Endothelial cell of umbilical vein (primary cell): ENCODE measurements around the gene DIAPH1. TPM values are rescaled to one million over a fixed set of nuclear protein-coding genes. Genes with fewer than 3 reads are reported as not detected.

Experiments
- BruUV-seq: library from RNA; stranded (reverse); fragments of 400-500 nt; replicated peaks from 2 replicates; lab custom pipeline; 2021; lab: Mats Ljungman, UMichigan
- CTCF ChIA-PET: fragments of 300-600, 350-600 bp; sonication (Branson Sonifier 250); formaldehyde crosslinking; loops from one replicate; lab custom pipeline; 2021; ENCODE audit warnings: antibody characterized with exemption, inconsistent platforms; lab: Charles Lee
- POLR2A ChIA-PET: fragments of 300-600, 350-600 bp; sonication (Branson Sonifier 250); formaldehyde crosslinking; loops from one replicate; lab custom pipeline; 2021; ENCODE audit warnings: antibody characterized with exemption, inconsistent platforms; lab: Charles Lee
- DNase-seq: peaks from one replicate; pipeline ENCODE4 v3.0.0-alpha.2; 2011; ENCODE audit warnings: low read depth, low spot score
- FAIRE-seq: peaks from 2 replicates; lab custom pipeline; 2011; peaks lifted over from hg19 to GRCh38; lab: Jason Lieb, UNC
- H2AFZ ChIP-seq: 2 replicates; pipeline ENCODE4 v1.6.0; 2012; ENCODE audit warnings: low read depth, low read length, control low read depth, inconsistent platforms
- H3K27ac ChIP-seq: 2 replicates; pipeline ENCODE4 v1.5.1; 2011; ENCODE audit warnings: low read depth, mild to moderate bottlenecking, control low read depth, low read length, moderate library complexity; ENCODE audit not compliant: insufficient read depth
- H3K27me3 ChIP-seq, 2 experiments: 2 replicates each; pipeline versions ENCODE4 v1.6.0 to v1.6.1; 2011; ENCODE audit warnings: low read length in 2 of 2, mixed read lengths in 1 of 2; ENCODE audit not compliant: control insufficient read depth in 2 of 2, insufficient read depth in 2 of 2
- H3K36me3 ChIP-seq, 2 experiments: 2 replicates in 1 of 2; 3 replicates in 1 of 2; pipeline ENCODE4 v1.5.1; 2011; ENCODE audit warnings: low read length in 2 of 2, mild to moderate bottlenecking in 1 of 2, moderate library complexity in 1 of 2; ENCODE audit not compliant: control insufficient read depth in 2 of 2, insufficient read depth in 2 of 2; ENCODE audit errors: extremely low read depth in 1 of 2
- H3K4me1 ChIP-seq: 3 replicates; pipeline ENCODE4 v1.5.1; 2011; ENCODE audit warnings: mild to moderate bottlenecking, low read length; ENCODE audit not compliant: control insufficient read depth, insufficient read depth; ENCODE audit errors: extremely low read depth
- H3K4me2 ChIP-seq: 2 replicates; pipeline ENCODE4 v1.6.1; 2011; ENCODE audit warnings: low read length, control low read depth, mixed read lengths; ENCODE audit not compliant: insufficient read depth
- H3K4me3 ChIP-seq, 3 experiments: fragments of 200-600 bp in 1 of 3; sonication (generic), shearing (Covaris generic) in 1 of 3; replicated peaks in 1 of 3; 2 replicates each; pipeline ENCODE4 v1.5.1; 2011 to 2016; ENCODE audit warnings: control low read depth in 3 of 3, low read length in 3 of 3, mild to moderate bottlenecking in 2 of 3, inconsistent platforms in 1 of 3, low read depth in 1 of 3, moderate library complexity in 1 of 3; ENCODE audit not compliant: insufficient read depth in 1 of 3
- H3K79me2 ChIP-seq: 2 replicates; pipeline ENCODE4 v1.6.0; 2012; ENCODE audit warnings: low read length, inconsistent platforms; ENCODE audit not compliant: control insufficient read depth, insufficient read depth
- H3K9ac ChIP-seq: replicated peaks from 2 replicates; pipeline ENCODE3; 2011; ENCODE audit warnings: low read length, control low read depth; ENCODE audit not compliant: insufficient read depth; ENCODE audit errors: extremely low read depth
- H3K9me1 ChIP-seq: replicated peaks from 3 replicates; pipeline ENCODE4 v1.6.0; 2011; ENCODE audit warnings: mild to moderate bottlenecking, low read length; ENCODE audit not compliant: control insufficient read depth, insufficient read depth; ENCODE audit errors: extremely low read depth
- H3K9me3 ChIP-seq: replicated peaks from 2 replicates; pipeline ENCODE4 v1.5.1; 2012; ENCODE audit warnings: low read length, inconsistent platforms; ENCODE audit not compliant: control insufficient read depth, insufficient read depth
- H4K20me1 ChIP-seq: replicated peaks from 2 replicates; pipeline ENCODE3; 2011; ENCODE audit warnings: mild to moderate bottlenecking, low read length; ENCODE audit not compliant: control insufficient read depth, insufficient read depth; ENCODE audit errors: extremely low read depth
- EZH2 ChIP-seq: IDR thresholded peaks from 2 replicates; pipeline ENCODE4 v1.6.1; 2012; ENCODE audit warnings: borderline replicate concordance, low read depth, mild to moderate bottlenecking, moderate library complexity, low read length, inconsistent platforms; ENCODE audit not compliant: severe bottlenecking
- FOS ChIP-seq: IDR thresholded peaks from 2 replicates; pipeline ENCODE4 v1.6.1; 2011; ENCODE audit warnings: mild to moderate bottlenecking, low read length, moderate library complexity, borderline replicate concordance; ENCODE audit not compliant: insufficient read depth
- GATA2 ChIP-seq: IDR thresholded peaks from 2 replicates; pipeline ENCODE4 v1.7.0; 2011; ENCODE audit warnings: low read depth, mild to moderate bottlenecking, moderate library complexity, mixed read lengths, low read length; ENCODE audit not compliant: insufficient read length, insufficient read depth
- JUN ChIP-seq: IDR thresholded peaks from 2 replicates; pipeline ENCODE4 v1.6.1; 2011; ENCODE audit warnings: borderline replicate concordance, low read depth; ENCODE audit not compliant: insufficient read length, insufficient read depth
- MYC ChIP-seq: IDR thresholded peaks from one replicate; pipeline ENCODE4 v1.6.1; 2011; ENCODE audit warnings: mild to moderate bottlenecking, low read depth, low read length
- POLR2A ChIP-seq: IDR thresholded peaks from 2 replicates; pipeline ENCODE4 v1.6.1; 2012; ENCODE audit warnings: low read depth, mild to moderate bottlenecking, control low read depth, low read length
- POLR2AphosphoS5 ChIP-seq: IDR thresholded peaks from 2 replicates; pipeline ENCODE4 v1.6.1; 2012; ENCODE audit warnings: low read depth, mild to moderate bottlenecking, control low read depth, low read length, moderate library complexity; ENCODE audit not compliant: insufficient read depth
- dilution Hi-C: fragments of 300-500 bp; cut with MboI; formaldehyde crosslinking; loops from one replicate; pipeline ENCODE4 v1.15.0; 2019; ENCODE audit warnings: low sequenced_read_pairs; ENCODE audit not compliant: extremely low pct_ligation_motif_present
- intact Hi-C: fragments of 100-400 bp; cut with micrococcal nuclease; formaldehyde crosslinking; loops from one replicate; pipeline ENCODE4 v1.10.0; 2022
- polyA plus RNA-seq, 4 experiments: library from polyadenylated mRNA; depleted of rRNA in 3 of 4; stranded (reverse) in 3 of 4; unstranded in 1 of 4; fragments of >200 nt; gene quantifications; 2 replicates each; pipeline versions ENCODE4 v1.2.1 to v1.2.3, GENCODE V29; 2011 to 2012; ENCODE audit warnings: missing spikeins in 1 of 4
- total RNA-seq: library from RNA; stranded (reverse); gene quantifications from 2 replicates; pipeline ENCODE4 v1.2.3, GENCODE V29; 2021
- TF ChIP-seq, protein P1 (sequence below), 2 donors: IDR thresholded peaks; 1 replicate in 1 of 2; 2 replicates in 1 of 2; pipeline ENCODE4 v1.5.1; 2011; ENCODE audit warnings: low read length in 2 of 2, mild to moderate bottlenecking in 2 of 2, moderate library complexity in 2 of 2, control low read depth in 1 of 2, inconsistent platforms in 1 of 2, low read depth in 1 of 2; ENCODE audit not compliant: insufficient read depth in 1 of 2; ENCODE audit errors: extremely low read depth in 1 of 2
- TF ChIP-seq, protein P2 (sequence below): IDR thresholded peaks from 2 replicates; pipeline ENCODE4 v1.6.1; 2011; ENCODE audit not compliant: insufficient read depth, insufficient read length

Gene DIAPH1
- total and polyA plus RNA-seq, 2 donors (not counting 3 experiments of a cell fraction or from before 2014, with no cell fraction given): 68.6 to 105 TPM

DNA sequence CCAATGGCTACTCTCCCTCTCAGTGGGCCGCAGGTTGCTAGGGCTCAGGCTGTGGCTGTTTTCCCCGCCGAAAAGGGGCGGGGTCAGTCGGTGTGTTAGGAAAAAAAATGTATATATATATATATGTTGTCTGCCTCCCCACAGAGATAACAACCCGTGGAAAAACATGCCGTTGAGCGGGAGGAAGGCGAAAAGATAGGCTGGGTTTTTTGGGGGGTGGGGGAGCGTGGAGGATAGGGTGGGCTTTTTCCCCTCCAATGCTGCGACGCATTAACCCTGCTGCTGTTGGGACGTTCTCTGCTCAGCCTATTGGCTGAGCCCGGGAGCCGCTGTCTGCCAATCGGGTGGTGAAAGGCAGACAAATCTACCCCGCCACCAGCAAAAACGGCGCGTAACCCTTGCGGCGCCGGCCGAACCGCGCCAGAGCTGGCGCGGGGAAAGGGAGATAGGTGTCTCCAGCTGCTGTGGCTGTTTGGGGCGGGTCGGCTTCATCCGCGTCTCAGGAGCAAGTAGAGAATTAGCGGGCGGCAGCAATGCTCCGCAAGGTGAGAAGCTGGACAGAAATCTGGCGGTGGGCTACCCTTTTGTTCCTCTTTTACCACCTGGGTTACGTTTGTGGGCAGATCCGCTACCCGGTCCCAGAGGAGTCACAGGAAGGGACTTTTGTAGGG lies 134.0 kb downstream of the DIAPH1 start, which contains the start of gene PCDHGC4:
Gene PCDHGC4 (plus strand): TSS at position 390 of the 671 bp plus-strand sequence. CDS start 144 bp downstream, at position 534.
- no peak within 1 kb of the TSS for H2AFZ ChIP-seq
- no peaks in the 10 kb centered on the region for H4K20me1 ChIP-seq
- no peaks in the 10 kb centered on the region for H3K9me1 ChIP-seq
- peak; percentile 28 for FAIRE-seq
- peaks cover 5 to 17% of the 10 kb centered on the region in 2 experiments for H3K27me3 ChIP-seq
- no peaks in the 10 kb centered on the region for H3K36me3 ChIP-seq
- dilution Hi-C loops: no loop called here
- POLR2A ChIA-PET: interaction anchor here (1.0 kb wide), 1 partner anchor 37 kb away, joined by 3 read pairs; no protein-coding TSS in a partner anchor
- no TSS peak for BruUV-seq
- H3K27ac ChIP-seq: no peak within 1 kb of the TSS
- H3K4me3 ChIP-seq: peak within 1 kb of the TSS in 2 of 3 experiments; percentile 19 to 46
- intact Hi-C loops: loop anchor here (1.0 to 2.0 kb wide), 2 partner anchors 8 to 24 kb away; no protein-coding TSS in a partner anchor
- H3K79me2 ChIP-seq: no peaks in the 10 kb centered on the region
- peak within 1 kb of the TSS; percentile 78 for H3K4me2 ChIP-seq
- peaks cover 10% of the 10 kb centered on the region for H3K4me1 ChIP-seq
- peak; percentile 60 for DNase-seq
- CTCF ChIA-PET: interaction anchor here (0.7 to 4.1 kb wide), 14 partner anchors 8 to 79 kb away, joined by 3 to 25 read pairs (median 4); partner anchors contain the start of genes PCDHGA12, PCDHGB7 and PCDHGC3
- peak; percentile 65 for TF ChIP-seq EZH2
- TF ChIP-seq JUN: no peak
- no peak within 1 kb of the TSS for H3K9ac ChIP-seq
- no peaks in the 10 kb centered on the region for H3K9me3 ChIP-seq

DNA sequence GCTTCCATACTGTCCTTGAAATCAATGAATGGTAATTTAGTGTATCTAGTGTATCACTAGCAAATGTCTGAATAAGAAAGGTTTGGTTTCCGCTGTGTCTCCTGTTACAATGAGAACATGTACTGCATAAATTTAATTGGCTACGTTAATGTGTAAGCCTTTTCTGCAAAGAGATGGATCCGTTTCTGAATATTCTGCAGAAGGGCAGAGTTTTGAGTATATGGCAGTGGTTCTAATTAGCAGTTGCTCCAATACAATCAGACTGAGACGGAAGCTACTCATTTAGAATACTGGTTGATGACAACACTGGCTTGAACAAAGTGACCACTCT lies 134.5 kb downstream of the DIAPH1 start:
- H4K20me1 ChIP-seq: no peaks in the 10 kb centered on the region
- BruUV-seq: no TSS peak
- CTCF ChIA-PET: interaction anchor here (0.7 to 4.1 kb wide), 11 partner anchors 8 to 135 kb away, joined by 3 to 25 read pairs (median 5); partner anchors contain the start of genes DIAPH1, PCDHGA12 and PCDHGC3
- no peak overlapping the region for H3K27ac ChIP-seq
- H2AFZ ChIP-seq: no peak overlapping the region
- TF ChIP-seq, protein P1, sequence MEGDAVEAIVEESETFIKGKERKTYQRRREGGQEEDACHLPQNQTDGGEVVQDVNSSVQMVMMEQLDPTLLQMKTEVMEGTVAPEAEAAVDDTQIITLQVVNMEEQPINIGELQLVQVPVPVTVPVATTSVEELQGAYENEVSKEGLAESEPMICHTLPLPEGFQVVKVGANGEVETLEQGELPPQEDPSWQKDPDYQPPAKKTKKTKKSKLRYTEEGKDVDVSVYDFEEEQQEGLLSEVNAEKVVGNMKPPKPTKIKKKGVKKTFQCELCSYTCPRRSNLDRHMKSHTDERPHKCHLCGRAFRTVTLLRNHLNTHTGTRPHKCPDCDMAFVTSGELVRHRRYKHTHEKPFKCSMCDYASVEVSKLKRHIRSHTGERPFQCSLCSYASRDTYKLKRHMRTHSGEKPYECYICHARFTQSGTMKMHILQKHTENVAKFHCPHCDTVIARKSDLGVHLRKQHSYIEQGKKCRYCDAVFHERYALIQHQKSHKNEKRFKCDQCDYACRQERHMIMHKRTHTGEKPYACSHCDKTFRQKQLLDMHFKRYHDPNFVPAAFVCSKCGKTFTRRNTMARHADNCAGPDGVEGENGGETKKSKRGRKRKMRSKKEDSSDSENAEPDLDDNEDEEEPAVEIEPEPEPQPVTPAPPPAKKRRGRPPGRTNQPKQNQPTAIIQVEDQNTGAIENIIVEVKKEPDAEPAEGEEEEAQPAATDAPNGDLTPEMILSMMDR (IDR thresholded peaks at IDR 0.05; ENCODE audit: extremely low read depth in 1 of 2, insufficient read depth in 1 of 2, low read depth in 1 of 2, low read length in 2 of 2): no peak
- TF ChIP-seq EZH2 (no peak), GATA2 (no peak), JUN (no peak), MYC (no peak), FOS (no peak), POLR2AphosphoS5 (no peak), POLR2A (no peak)
- TF ChIP-seq, protein P2, sequence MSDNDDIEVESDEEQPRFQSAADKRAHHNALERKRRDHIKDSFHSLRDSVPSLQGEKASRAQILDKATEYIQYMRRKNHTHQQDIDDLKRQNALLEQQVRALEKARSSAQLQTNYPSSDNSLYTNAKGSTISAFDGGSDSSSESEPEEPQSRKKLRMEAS: no peak
- dilution Hi-C loops: no loop called here
- H3K27me3 ChIP-seq: peaks cover 5 to 17% of the 10 kb centered on the region in 2 experiments
- no peaks in the 10 kb centered on the region for H3K9me1 ChIP-seq
- H3K79me2 ChIP-seq: no peaks in the 10 kb centered on the region
- intact Hi-C loops: loop anchor here (2.0 kb wide), 1 partner anchor 25 kb away; no protein-coding TSS in a partner anchor
- FAIRE-seq: peak; percentile 68
- POLR2A ChIA-PET: interaction anchor here (1.0 kb wide), 1 partner anchor 37 kb away, joined by 3 read pairs; no protein-coding TSS in a partner anchor
- peak overlapping the region; percentile 78 for H3K4me2 ChIP-seq
- H3K9me3 ChIP-seq: no peaks in the 10 kb centered on the region
- H3K4me3 ChIP-seq: peak overlapping the region in 2 of 3 experiments; percentile 6 to 19
- no peak overlapping the region for H3K9ac ChIP-seq
- DNase-seq: no peak
- no peaks in the 10 kb centered on the region for H3K36me3 ChIP-seq
- peaks cover 10% of the 10 kb centered on the region for H3K4me1 ChIP-seq
